Esophagus muscularis mucosa (tissue), 4 donors: ENCODE measurements around the gene CENPK. TPM values are rescaled to one million over a fixed set of nuclear protein-coding genes. Genes with fewer than 3 reads are reported as not detected.

ENCODE experiments used
- DNase-seq: peaks from one replicate; pipeline ENCODE4 v3.0.0-alpha.2; 2017; ENCODE audit errors: extremely low spot score
- H3K27ac ChIP-seq, 4 donors: fragments of 200-600 bp; sonication (generic); replicated peaks in 1 of 4; 1 replicate in 3 of 4; 2 replicates in 1 of 4; pipeline ENCODE4 v1.5.1; 2016 to 2019; ENCODE audit warnings: mild to moderate bottlenecking in 1 of 4
- H3K27me3 ChIP-seq, 4 donors: fragments of 200-600 bp; sonication (generic); one replicate each; pipeline versions ENCODE4 v1.5.1 to v1.6.0; 2016 to 2019
- H3K36me3 ChIP-seq, 4 donors: fragments of 200-600 bp; sonication (generic); one replicate each; pipeline ENCODE4 v1.5.1; 2016 to 2019
- H3K4me1 ChIP-seq, 4 donors: fragments of 200-600 bp; sonication (generic); one replicate each; pipeline ENCODE4 v1.5.1; 2016 to 2019
- H3K4me3 ChIP-seq, 4 donors: fragments of 200-600 bp; sonication (generic); 1 replicate in 2 of 4; 2 replicates in 2 of 4; pipeline ENCODE4 v1.5.1; 2016 to 2019; ENCODE audit warnings: mild to moderate bottlenecking in 4 of 4, moderate library complexity in 1 of 4
- H3K9me3 ChIP-seq, 4 donors: fragments of 200-600 bp; sonication (generic); 1 replicate in 3 of 4; 2 replicates in 1 of 4; pipeline ENCODE4 v1.5.1; 2016 to 2019
- CTCF ChIP-seq, 3 experiments: fragments of 200-600 bp in 2 of 3; fragments of 450-650 bp in 1 of 3; sonication (generic) in 2 of 3; IDR thresholded peaks; one replicate each; pipeline ENCODE4 v1.5.1; 2017 to 2019; ENCODE audit warnings: antibody characterized with exemption in 3 of 3, mild to moderate bottlenecking in 2 of 3, moderate library complexity in 1 of 3
- EP300 ChIP-seq: sonication (generic); formaldehyde crosslinking; IDR thresholded peaks from one replicate; pipeline ENCODE4 v1.6.1; 2017; ENCODE audit warnings: antibody characterized with exemption
- POLR2A ChIP-seq: fragments of 450-650 bp; IDR thresholded peaks from one replicate; pipeline ENCODE4 v1.6.1; 2017; ENCODE audit warnings: antibody characterized with exemption, moderate library complexity, mild to moderate bottlenecking, low read depth
- POLR2AphosphoS5 ChIP-seq, 2 donors: sonication (generic); formaldehyde crosslinking; IDR thresholded peaks; one replicate each; pipeline ENCODE4 v1.6.1; 2017; ENCODE audit warnings: antibody characterized with exemption in 2 of 2
- WGBS: methylation state at CpG from one replicate; pipeline ENCODE4 v1.1.5; 2018; 5-methylcytosine and 5-hydroxymethylcytosine counted together
- intact Hi-C: fragments of 100-400 bp; cut with DNase I; formaldehyde crosslinking; loops from one replicate; pipeline ENCODE4 v1.15.1; 2023
- total RNA-seq, 4 donors: library from RNA; depleted of rRNA; stranded (reverse); fragments of >200 nt; gene quantifications; one replicate each; pipeline versions ENCODE4 v1.1.0 to v1.2.1, GENCODE V29; 2016

Gene CENPK
- total RNA-seq, 4 donors from 2014 or later = 0.57 to 1.2 TPM; not detected in 2

GRCh38 chr5:65577141-65577540, 14.2 kb upstream of the CENPK start:
- TF ChIP-seq POLR2A (no peak), EP300 (no peak), CTCF (IDR thresholded peaks at IDR 0.05) (no peak), POLR2AphosphoS5 (IDR thresholded peaks at IDR 0.05) (no peak)
- H3K27ac ChIP-seq = no peak overlapping the region
- intact Hi-C loops = no loop called here
- no peaks in the 10 kb centered on the region for H3K27me3 ChIP-seq
- no peak for DNase-seq
- no peaks in the 10 kb centered on the region for H3K9me3 ChIP-seq
- no peak overlapping the region for H3K4me3 ChIP-seq
- peaks cover 3 to 74% (median 46%) of the 10 kb centered on the region in 4 donors for H3K36me3 ChIP-seq
- H3K4me1 ChIP-seq = no peaks in the 10 kb centered on the region

- H3K27me3 ChIP-seq = no peaks in the 10 kb centered on the region
- H3K27ac ChIP-seq = no peak overlapping the region
- H3K4me3 ChIP-seq = no peak overlapping the region
- H3K9me3 ChIP-seq = no peaks in the 10 kb centered on the region
- peaks cover 0 to 7% (median 0%) of the 10 kb centered on the region in 4 donors for H3K4me1 ChIP-seq
- DNase-seq = no peak
- 95% methylated on average over 2 of the region's 2 CpGs for WGBS
- intact Hi-C loops = no loop called here
- peaks cover 9 to 60% (median 26%) of the 10 kb centered on the region in 4 donors for H3K36me3 ChIP-seq
- TF ChIP-seq POLR2A (no peak), EP300 (no peak), POLR2AphosphoS5 (IDR thresholded peaks at IDR 0.05) (no peak), CTCF (IDR thresholded peaks at IDR 0.05) (no peak)
These were observed 7.7 kb upstream of the CENPK start for GRCh38 chr5:65570598-65571226.

GRCh38 chr5:65566505-65566904, 3.5 kb upstream of the CENPK start:
- Histone ChIP-seq H3K27me3 (no peaks in the 10 kb centered on the region), H3K4me3 (no peak overlapping the region), H3K9me3 (no peaks in the 10 kb centered on the region), H3K4me1 (peaks cover 25 to 37% (median 31%) of the 10 kb centered on the region in 4 donors), H3K27ac (no peak overlapping the region), H3K36me3 (peaks cover 0 to 32% (median 9%) of the 10 kb centered on the region in 4 donors)
- 78% methylated on average over 5 of the region's 5 CpGs for WGBS
- DNase-seq = no peak
- TF ChIP-seq EP300 = no peak
- TF ChIP-seq POLR2AphosphoS5 (IDR thresholded peaks at IDR 0.05) = no peak
- TF ChIP-seq CTCF (IDR thresholded peaks at IDR 0.05) = no peak
- no peak for TF ChIP-seq POLR2A
- intact Hi-C loops = no loop called here

- DNase-seq = no peak
These were observed 809 bp upstream of the CENPK start for GRCh38 chr5:65563777-65564176.

More at GRCh38 chr5:65563777-65564176, 809 bp upstream of the CENPK start:
- 8% methylated on average over 11 of the region's 11 CpGs for WGBS
- H3K36me3 ChIP-seq = peaks cover 0 to 7% (median 3%) of the 10 kb centered on the region in 4 donors
- intact Hi-C loops = no loop called here
- H3K4me3 ChIP-seq = peak overlapping the region; percentile 72 to 85 (median 80)
- no peaks in the 10 kb centered on the region for H3K27me3 ChIP-seq
- TF ChIP-seq POLR2A (no peak), POLR2AphosphoS5 (IDR thresholded peaks at IDR 0.05) (no peak), CTCF (IDR thresholded peaks at IDR 0.05) (no peak), EP300 (no peak)
- peak overlapping the region; percentile 81 to 90 (median 87) for H3K27ac ChIP-seq
- H3K4me1 ChIP-seq = peaks cover 25 to 37% (median 31%) of the 10 kb centered on the region in 4 donors
- H3K9me3 ChIP-seq = no peaks in the 10 kb centered on the region
